ENCODE measurements around the gene CDK8. TPM values are rescaled to one million over a fixed set of nuclear protein-coding genes. Genes with fewer than 3 reads are reported as not detected.

Gene CDK8
- total and polyA plus RNA-seq, 7 donors, result 6.2 to 14.5 (median 8.6) TPM

- no peak for TF ChIP-seq CTCF (IDR thresholded peaks at IDR 0.05)
- Histone ChIP-seq H3K4me1 (no peaks in the 10 kb centered on the region), H3K27me3 (ENCODE audit: insufficient read depth in 3 of 3, low read length in 2 of 3) (peaks cover 0 to 3% (median 0%) of the 10 kb centered on the region in 3 donors), H3K4me3 (no peak overlapping the region), H3K27ac (no peak overlapping the region), H3K9me3 (no peaks in the 10 kb centered on the region), H3K36me3 (ENCODE audit: insufficient read depth in 1 of 2, low read depth in 1 of 2) (no peaks in the 10 kb centered on the region)
- 62 to 77% (median 66%) methylated on average over 3 of the region's 3 CpGs for WGBS, 3 donors
- DNase-seq (no peak), ATAC-seq (no peak)
- intact Hi-C loops (cut with DNase I), result no loop called here
These were observed 192.8 kb downstream of the CDK8 start for GRCh38 chr13:26446751-26447150.

GRCh38 chr13:26448032-26448431, 194.1 kb downstream of the CDK8 start:
- Histone ChIP-seq H3K27ac (no peak overlapping the region), H3K9me3 (no peaks in the 10 kb centered on the region), H3K27me3 (ENCODE audit: insufficient read depth in 3 of 3, low read length in 2 of 3) (peaks cover 0 to 3% (median 0%) of the 10 kb centered on the region in 3 donors), H3K4me3 (no peak overlapping the region), H3K4me1 (no peaks in the 10 kb centered on the region), H3K36me3 (ENCODE audit: insufficient read depth in 1 of 2, low read depth in 1 of 2) (no peaks in the 10 kb centered on the region)
- WGBS, 3 donors, result 76 to 82% (median 81%) methylated on average over 2 of the region's 2 CpGs
- ATAC-seq, result no peak
- intact Hi-C loops (cut with DNase I), result no loop called here
- no peak for DNase-seq
- no peak for TF ChIP-seq CTCF (IDR thresholded peaks at IDR 0.05)

- Histone ChIP-seq H3K4me1 (no peaks in the 10 kb centered on the region), H3K4me3 (no peak overlapping the region), H3K36me3 (ENCODE audit: insufficient read depth in 1 of 2, low read depth in 1 of 2) (no peaks in the 10 kb centered on the region), H3K27ac (no peak overlapping the region), H3K9me3 (no peaks in the 10 kb centered on the region), H3K27me3 (ENCODE audit: insufficient read depth in 3 of 3, low read length in 2 of 3) (no peaks in the 10 kb centered on the region)
- DNase-seq (no peak), ATAC-seq (no peak)
- TF ChIP-seq CTCF (IDR thresholded peaks at IDR 0.05), result no peak
- intact Hi-C loops (cut with DNase I), result no loop called here
- 71 to 90% (median 86%) methylated on average over 2 of the region's 2 CpGs for WGBS, 3 donors
These were observed 195.3 kb downstream of the CDK8 start for GRCh38 chr13:26449063-26449848.

Other genes with a start within 250 kb of the CDK8 start
- gene SHISA2, start 202.1 kb upstream of the CDK8 start, total RNA-seq, result 1 to 10 TPM; 3.2 to 9.4 (median 5.2) TPM
- gene SHISA2, start 202.1 kb upstream of the CDK8 start, polyA plus RNA-seq, result 1 to 10 TPM; 1.3 to 9.6 (median 3.2) TPM
- gene RNF6, start 31.8 kb upstream of the CDK8 start, total RNA-seq, result 10 to 100 TPM; 45.1 to 50.8 (median 45.7) TPM
- 10 to 100 TPM; 20.2 to 70.8 (median 22.1) TPM for gene RNF6, start 31.8 kb upstream of the CDK8 start, polyA plus RNA-seq